ENCODE data around the gene PRCD.

DNA sequence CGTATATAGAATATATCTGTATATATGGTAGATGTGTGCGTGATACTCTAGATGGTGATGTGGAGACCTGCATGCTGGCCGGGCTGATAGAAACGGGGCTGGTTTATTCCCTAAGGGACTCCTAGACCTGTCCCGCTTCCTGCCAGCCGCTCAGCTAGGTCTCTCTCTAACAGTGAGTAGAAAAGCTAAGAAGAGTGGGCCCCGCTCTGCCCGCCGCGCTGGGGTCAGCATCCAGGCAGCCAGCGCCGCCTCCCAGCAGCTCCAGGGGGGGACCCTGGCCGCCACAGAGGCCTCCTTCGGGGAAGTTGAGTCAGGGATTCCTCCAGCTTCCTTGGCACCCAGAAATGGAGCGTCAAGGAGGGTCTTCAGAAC lies 11.7 kb upstream of the PRCD start:
- TF ChIP-seq, protein P1, sequence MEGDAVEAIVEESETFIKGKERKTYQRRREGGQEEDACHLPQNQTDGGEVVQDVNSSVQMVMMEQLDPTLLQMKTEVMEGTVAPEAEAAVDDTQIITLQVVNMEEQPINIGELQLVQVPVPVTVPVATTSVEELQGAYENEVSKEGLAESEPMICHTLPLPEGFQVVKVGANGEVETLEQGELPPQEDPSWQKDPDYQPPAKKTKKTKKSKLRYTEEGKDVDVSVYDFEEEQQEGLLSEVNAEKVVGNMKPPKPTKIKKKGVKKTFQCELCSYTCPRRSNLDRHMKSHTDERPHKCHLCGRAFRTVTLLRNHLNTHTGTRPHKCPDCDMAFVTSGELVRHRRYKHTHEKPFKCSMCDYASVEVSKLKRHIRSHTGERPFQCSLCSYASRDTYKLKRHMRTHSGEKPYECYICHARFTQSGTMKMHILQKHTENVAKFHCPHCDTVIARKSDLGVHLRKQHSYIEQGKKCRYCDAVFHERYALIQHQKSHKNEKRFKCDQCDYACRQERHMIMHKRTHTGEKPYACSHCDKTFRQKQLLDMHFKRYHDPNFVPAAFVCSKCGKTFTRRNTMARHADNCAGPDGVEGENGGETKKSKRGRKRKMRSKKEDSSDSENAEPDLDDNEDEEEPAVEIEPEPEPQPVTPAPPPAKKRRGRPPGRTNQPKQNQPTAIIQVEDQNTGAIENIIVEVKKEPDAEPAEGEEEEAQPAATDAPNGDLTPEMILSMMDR (IDR thresholded peaks at IDR 0.05), result no peak
- no peak for TF ChIP-seq EP300 (IDR thresholded peaks at IDR 0.05)
